Vagina (tissue), 2 donors: ENCODE measurements around the gene LIPT2. TPM values are rescaled to one million over a fixed set of nuclear protein-coding genes. Genes with fewer than 3 reads are reported as not detected.

Source experiments
- DNase-seq, 2 donors: peaks; one replicate each; pipeline ENCODE4 v3.0.0-alpha.2; 2017; ENCODE audit errors: extremely low spot score in 2 of 2
- H3K27ac ChIP-seq: fragments of 200-600 bp; sonication (generic); one replicate; pipeline ENCODE4 v1.5.1; 2019
- H3K27me3 ChIP-seq: fragments of 200-600 bp; sonication (generic); one replicate; pipeline ENCODE4 v1.5.1; 2019
- H3K36me3 ChIP-seq, 2 donors: fragments of 200-600 bp; sonication (generic); one replicate each; pipeline ENCODE4 v1.5.1; 2017 to 2019
- H3K4me1 ChIP-seq: fragments of 200-600 bp; sonication (generic); one replicate; pipeline ENCODE4 v1.5.1; 2019
- H3K4me3 ChIP-seq, 2 donors: fragments of 200-600 bp; sonication (generic); 1 replicate in 1 of 2; 2 replicates in 1 of 2; pipeline ENCODE4 v1.5.1; 2016 to 2019
- H3K9me3 ChIP-seq: fragments of 200-600 bp; sonication (generic); one replicate; pipeline ENCODE4 v1.5.1; 2019
- POLR2A ChIP-seq, 2 donors: fragments of 450-650 bp; IDR thresholded peaks; one replicate each; pipeline ENCODE4 v1.6.1; 2017; ENCODE audit warnings: antibody characterized with exemption in 2 of 2, mild to moderate bottlenecking in 2 of 2, moderate library complexity in 2 of 2
- POLR2AphosphoS5 ChIP-seq, 2 donors: sonication (generic); formaldehyde crosslinking; IDR thresholded peaks; one replicate each; pipeline ENCODE4 v1.9.0; 2017; ENCODE audit warnings: antibody characterized with exemption in 2 of 2, mild to moderate bottlenecking in 2 of 2, low read depth in 1 of 2; ENCODE audit not compliant: insufficient read depth in 1 of 2
- intact Hi-C: fragments of 100-400 bp; cut with DNase I; formaldehyde crosslinking; loops from one replicate; pipeline ENCODE4 v1.15.1; 2023
- total RNA-seq: library from RNA; depleted of rRNA; stranded (reverse); fragments of >200 nt; gene quantifications from one replicate; pipeline ENCODE4 v1.2.3, GENCODE V29; 2016
- TF ChIP-seq, protein P1 (sequence below), 3 experiments: fragments of 450-650 bp in 2 of 3; fragments of 200-600 bp in 1 of 3; sonication (generic) in 1 of 3; IDR thresholded peaks; one replicate each; pipeline ENCODE4 v1.5.1; 2017 to 2019; ENCODE audit warnings: antibody characterized with exemption in 3 of 3, mild to moderate bottlenecking in 2 of 3, moderate library complexity in 2 of 3

Gene LIPT2
- total RNA-seq, 1 donor from 2014 or later = 3.9 TPM

DNA sequence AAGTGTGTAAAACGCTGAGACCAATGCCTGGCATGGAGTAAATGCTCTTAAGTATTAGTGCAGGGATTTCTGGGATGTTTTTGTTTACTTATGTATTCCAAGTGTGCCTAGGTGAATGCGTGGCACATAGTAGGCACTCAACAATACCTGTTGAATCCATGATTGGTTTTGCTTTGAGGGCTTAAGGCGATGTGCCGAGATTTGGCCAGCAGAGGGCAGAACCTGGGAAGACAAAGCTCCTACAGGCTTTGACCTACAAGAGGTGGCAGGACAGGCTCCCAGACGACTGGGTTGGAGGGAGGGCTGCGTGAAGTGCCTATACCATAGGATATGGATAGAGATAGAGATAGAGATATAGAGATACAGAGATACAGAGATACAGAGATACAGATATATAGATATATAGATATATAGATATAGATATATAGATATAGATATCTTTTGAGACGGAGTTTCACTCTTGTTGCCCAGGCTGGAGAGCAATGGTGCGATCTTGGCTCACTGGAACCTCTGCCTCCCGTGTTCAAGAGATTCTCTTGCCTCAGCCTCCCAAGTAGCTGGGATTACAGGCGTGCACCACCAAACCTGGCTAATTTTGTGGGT lies 40.0 kb downstream of the LIPT2 start:
- Histone ChIP-seq H3K27ac (no peak overlapping the region), H3K36me3 (peaks cover 0 to 6% of the 10 kb centered on the region in 2 donors), H3K4me3 (no peak overlapping the region), H3K9me3 (no peaks in the 10 kb centered on the region), H3K27me3 (no peaks in the 10 kb centered on the region), H3K4me1 (no peaks in the 10 kb centered on the region)
- intact Hi-C loops = loop anchor here (5.0 kb wide), 1 partner anchor 119 kb away; no protein-coding TSS in a partner anchor
- TF ChIP-seq POLR2A (IDR thresholded peaks at IDR 0.05) = no peak
- peak in 1 of 2 donors; percentile 22 for TF ChIP-seq POLR2AphosphoS5 (IDR thresholded peaks at IDR 0.05; ENCODE audit: insufficient read depth in 1 of 2, low read depth in 1 of 2)
- TF ChIP-seq, protein P1, sequence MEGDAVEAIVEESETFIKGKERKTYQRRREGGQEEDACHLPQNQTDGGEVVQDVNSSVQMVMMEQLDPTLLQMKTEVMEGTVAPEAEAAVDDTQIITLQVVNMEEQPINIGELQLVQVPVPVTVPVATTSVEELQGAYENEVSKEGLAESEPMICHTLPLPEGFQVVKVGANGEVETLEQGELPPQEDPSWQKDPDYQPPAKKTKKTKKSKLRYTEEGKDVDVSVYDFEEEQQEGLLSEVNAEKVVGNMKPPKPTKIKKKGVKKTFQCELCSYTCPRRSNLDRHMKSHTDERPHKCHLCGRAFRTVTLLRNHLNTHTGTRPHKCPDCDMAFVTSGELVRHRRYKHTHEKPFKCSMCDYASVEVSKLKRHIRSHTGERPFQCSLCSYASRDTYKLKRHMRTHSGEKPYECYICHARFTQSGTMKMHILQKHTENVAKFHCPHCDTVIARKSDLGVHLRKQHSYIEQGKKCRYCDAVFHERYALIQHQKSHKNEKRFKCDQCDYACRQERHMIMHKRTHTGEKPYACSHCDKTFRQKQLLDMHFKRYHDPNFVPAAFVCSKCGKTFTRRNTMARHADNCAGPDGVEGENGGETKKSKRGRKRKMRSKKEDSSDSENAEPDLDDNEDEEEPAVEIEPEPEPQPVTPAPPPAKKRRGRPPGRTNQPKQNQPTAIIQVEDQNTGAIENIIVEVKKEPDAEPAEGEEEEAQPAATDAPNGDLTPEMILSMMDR (IDR thresholded peaks at IDR 0.05) = peak; percentile 62 to 65 (median 63)
- no peak for DNase-seq

GRCh38 chr11:74452366-74452765 lies 41.2 kb downstream of the LIPT2 start:
- H3K27ac ChIP-seq = no peak overlapping the region
- intact Hi-C loops = loop anchor here (5.0 kb wide), 1 partner anchor 120 kb away; no protein-coding TSS in a partner anchor
- no peaks in the 10 kb centered on the region for H3K4me1 ChIP-seq
- peaks cover 0 to 5% of the 10 kb centered on the region in 2 donors for H3K36me3 ChIP-seq
- H3K4me3 ChIP-seq = no peak overlapping the region
- H3K9me3 ChIP-seq = no peaks in the 10 kb centered on the region
- no peak for DNase-seq
- H3K27me3 ChIP-seq = no peaks in the 10 kb centered on the region
- no peak for TF ChIP-seq POLR2AphosphoS5 (IDR thresholded peaks at IDR 0.05; ENCODE audit: insufficient read depth in 1 of 2, low read depth in 1 of 2)
- no peak for TF ChIP-seq POLR2A (IDR thresholded peaks at IDR 0.05)
- TF ChIP-seq, protein P1 (IDR thresholded peaks at IDR 0.05) = no peak

- no peaks in the 10 kb centered on the region for H3K4me1 ChIP-seq
- H3K27me3 ChIP-seq = no peaks in the 10 kb centered on the region
- TF ChIP-seq, protein P1 (IDR thresholded peaks at IDR 0.05) = no peak
- TF ChIP-seq POLR2AphosphoS5 (IDR thresholded peaks at IDR 0.05; ENCODE audit: insufficient read depth in 1 of 2, low read depth in 1 of 2) (no peak), POLR2A (IDR thresholded peaks at IDR 0.05) (no peak)
- H3K27ac ChIP-seq = no peak overlapping the region
- H3K36me3 ChIP-seq = no peaks in the 10 kb centered on the region
- no peak for DNase-seq
- no peak overlapping the region for H3K4me3 ChIP-seq
- intact Hi-C loops = loop anchor here (5.0 kb wide), 1 partner anchor 122 kb away; no protein-coding TSS in a partner anchor
- H3K9me3 ChIP-seq = no peaks in the 10 kb centered on the region
Observed at GRCh38 chr11:74450318-74450717, 43.2 kb downstream of the LIPT2 start.

GRCh38 chr11:74449369-74449931 lies 44.1 kb downstream of the LIPT2 start:
- Histone ChIP-seq H3K4me1 (peaks cover 4% of the 10 kb centered on the region), H3K36me3 (no peaks in the 10 kb centered on the region), H3K9me3 (no peaks in the 10 kb centered on the region), H3K27me3 (no peaks in the 10 kb centered on the region), H3K4me3 (no peak overlapping the region), H3K27ac (no peak overlapping the region)
- DNase-seq = no peak
- intact Hi-C loops = loop anchor here (5.0 kb wide), 2 partner anchors 62 to 192 kb away; no protein-coding TSS in a partner anchor
- TF ChIP-seq, protein P1 (IDR thresholded peaks at IDR 0.05) = peak; percentile 76 to 84 (median 77)
- peak in 1 of 2 donors; percentile 23 for TF ChIP-seq POLR2AphosphoS5 (IDR thresholded peaks at IDR 0.05; ENCODE audit: insufficient read depth in 1 of 2, low read depth in 1 of 2)
- no peak for TF ChIP-seq POLR2A (IDR thresholded peaks at IDR 0.05)

DNA sequence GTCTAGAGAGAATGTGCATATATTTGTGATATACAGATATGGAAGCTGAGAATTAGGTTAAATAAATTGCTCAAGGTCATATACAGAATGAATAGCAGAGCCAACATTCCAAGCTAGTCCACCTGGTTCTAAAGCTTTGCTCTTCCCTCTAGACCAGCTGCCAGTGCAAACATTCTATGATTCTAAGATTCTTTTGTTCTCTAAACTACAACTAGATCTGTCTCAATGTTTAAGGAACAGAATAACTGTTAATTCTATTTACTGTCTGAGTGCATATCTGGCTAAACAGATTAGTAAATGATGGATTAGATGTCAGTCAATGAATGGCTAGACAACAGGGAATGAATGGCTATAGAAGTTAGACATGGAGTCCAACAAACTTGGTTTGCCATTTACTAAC lies 45.8 kb downstream of the LIPT2 start:
- no peak for TF ChIP-seq POLR2AphosphoS5 (IDR thresholded peaks at IDR 0.05; ENCODE audit: insufficient read depth in 1 of 2, low read depth in 1 of 2)
- TF ChIP-seq POLR2A (IDR thresholded peaks at IDR 0.05) = no peak
- TF ChIP-seq, protein P1 (IDR thresholded peaks at IDR 0.05) = no peak
- intact Hi-C loops = loop anchor here (1.0 to 5.0 kb wide), 3 partner anchors 30 to 190 kb away; no protein-coding TSS in a partner anchor

More for the DNA sequence above, 45.8 kb downstream of the LIPT2 start:
- DNase-seq = no peak
- no peaks in the 10 kb centered on the region for H3K9me3 ChIP-seq
- H3K4me3 ChIP-seq = no peak overlapping the region
- no peak overlapping the region for H3K27ac ChIP-seq
- H3K27me3 ChIP-seq = no peaks in the 10 kb centered on the region
- H3K36me3 ChIP-seq = no peaks in the 10 kb centered on the region
- H3K4me1 ChIP-seq = peaks cover 21% of the 10 kb centered on the region
